Kidney tubule cell (primary cell): ENCODE measurements around the gene ACSS1.

ENCODE experiments used
- DNase-seq: peaks from one replicate; pipeline ENCODE4 v3.0.0-alpha.2; 2018; ENCODE audit warnings: low spot score

Gene ACSS1

DNA sequence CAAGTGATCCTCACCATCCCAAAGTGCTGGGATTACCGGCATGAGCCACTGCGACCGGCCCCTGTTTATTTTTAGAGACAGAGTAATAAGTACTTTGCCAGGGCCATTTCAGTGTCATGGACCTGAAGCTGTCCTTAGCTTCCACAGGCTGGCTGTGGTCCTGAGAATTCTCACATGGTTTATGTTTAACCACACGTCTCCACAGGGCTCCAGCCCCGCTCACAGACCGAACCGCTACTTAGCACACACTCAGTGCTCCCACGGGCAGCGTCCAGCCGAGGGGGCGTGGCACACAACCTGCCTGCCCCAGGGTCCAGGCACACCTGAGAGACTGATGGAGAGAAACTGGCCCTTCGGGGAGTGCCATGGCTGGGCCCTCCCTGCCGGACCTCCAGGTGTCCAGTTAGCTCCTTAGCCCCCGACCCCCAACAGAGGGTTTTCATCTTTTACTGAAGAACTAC lies 11.7 kb downstream of the ACSS1 start:
- DNase-seq: peak; percentile 41

DNA sequence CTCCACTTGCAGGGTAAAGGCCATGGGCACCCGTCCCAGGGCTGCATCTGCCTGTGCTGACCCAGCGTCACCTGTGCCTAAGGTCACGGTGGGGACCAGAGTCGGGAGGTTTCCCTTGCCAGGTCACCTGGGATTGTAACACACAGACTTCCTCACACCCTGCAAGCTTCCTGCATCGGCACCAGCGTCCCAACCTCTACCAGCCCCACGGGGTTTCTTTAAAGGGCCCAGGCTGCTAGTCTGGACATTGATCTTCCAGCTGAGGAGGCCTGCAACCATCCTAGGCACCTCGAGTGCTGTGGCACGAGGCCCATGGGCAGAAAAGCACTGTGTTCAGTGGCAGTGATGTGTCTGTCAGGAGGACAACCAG lies 12.6 kb downstream of the ACSS1 start:
- DNase-seq: no peak

DNA sequence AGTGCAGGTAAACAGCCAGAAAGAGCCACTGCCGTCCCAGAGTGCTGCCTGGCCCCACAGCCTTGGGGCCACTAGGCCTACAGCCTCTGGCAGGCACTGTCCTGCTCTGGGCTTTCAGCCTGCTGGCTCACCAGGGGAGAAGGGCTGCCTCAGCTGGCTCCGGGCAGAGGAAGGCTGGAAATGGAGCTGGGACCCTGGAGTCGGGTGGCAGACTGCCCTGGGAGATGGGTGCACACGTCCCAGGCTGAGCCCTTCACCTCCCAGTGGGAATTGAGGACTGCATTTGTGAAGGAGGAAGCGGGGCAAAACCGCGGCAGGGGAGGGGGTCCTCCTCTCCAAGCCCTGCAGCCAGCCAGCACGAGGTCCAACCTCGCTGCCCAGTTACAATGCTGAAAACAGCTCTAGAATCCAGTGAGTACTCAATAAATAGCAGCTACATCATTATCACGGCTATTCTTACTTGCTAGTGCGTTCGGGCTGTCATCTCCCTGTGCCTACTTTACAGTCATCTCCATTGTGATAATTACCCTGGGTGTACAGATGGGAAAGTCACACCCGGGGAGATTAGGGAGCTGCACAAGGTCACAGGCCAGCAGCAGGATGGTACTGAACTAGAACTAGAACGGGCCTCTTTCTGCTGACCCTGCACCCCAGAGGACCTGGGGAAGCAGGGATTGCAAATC lies 13.1 kb downstream of the ACSS1 start:
- DNase-seq: no peak

DNA sequence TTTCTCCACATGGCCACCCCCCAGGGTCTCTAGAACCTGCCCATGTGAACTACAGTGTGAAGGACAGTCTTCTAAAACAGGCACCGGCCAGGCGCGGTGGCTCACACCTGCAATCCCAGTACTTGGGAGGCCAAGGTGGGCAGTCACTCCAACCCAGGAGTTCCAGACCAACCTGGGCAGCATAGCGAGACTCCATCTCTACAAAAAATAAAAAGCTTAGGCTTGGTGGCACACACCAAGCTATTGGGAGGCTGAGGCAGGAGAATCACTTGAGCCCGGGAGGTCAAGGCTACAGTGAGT lies 13.7 kb downstream of the ACSS1 start:
- no peak for DNase-seq

DNA sequence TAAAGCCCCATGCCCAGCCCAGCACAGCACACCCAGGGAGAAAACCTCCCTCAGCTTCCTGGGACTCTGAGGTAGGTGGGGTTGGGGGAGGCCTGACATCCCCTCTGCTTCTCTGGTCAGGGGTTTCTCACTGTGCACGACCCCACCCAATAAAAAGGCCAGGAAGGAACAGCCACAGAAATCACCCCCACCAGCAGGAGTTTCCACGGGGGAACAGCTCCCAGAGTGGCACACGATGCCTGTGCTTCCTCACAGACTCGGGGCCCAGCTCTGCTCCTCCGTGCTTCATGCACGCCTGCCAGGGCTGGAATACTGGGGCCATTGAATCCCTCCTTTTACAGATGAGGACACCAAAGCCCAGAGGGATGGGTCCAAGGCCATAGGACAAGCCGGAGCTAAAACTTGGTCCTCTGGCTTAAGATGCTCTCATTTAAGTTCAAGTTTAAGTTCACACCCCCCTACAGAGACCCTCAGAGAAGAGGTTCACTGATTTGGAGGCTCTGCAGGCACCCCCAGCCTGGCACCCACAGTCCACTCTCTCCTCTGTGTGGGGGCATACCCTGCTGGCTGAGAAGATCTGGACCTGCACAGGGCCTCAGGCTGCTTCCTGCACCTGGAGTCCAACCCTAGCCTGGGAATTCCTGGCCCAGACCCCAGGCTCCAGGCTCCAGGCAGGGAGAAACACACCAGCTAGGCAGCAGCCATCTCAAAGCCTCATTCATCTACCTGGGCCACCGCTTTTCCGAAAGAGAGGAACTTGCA lies 14.3 kb downstream of the ACSS1 start:
- no peak for DNase-seq

DNA sequence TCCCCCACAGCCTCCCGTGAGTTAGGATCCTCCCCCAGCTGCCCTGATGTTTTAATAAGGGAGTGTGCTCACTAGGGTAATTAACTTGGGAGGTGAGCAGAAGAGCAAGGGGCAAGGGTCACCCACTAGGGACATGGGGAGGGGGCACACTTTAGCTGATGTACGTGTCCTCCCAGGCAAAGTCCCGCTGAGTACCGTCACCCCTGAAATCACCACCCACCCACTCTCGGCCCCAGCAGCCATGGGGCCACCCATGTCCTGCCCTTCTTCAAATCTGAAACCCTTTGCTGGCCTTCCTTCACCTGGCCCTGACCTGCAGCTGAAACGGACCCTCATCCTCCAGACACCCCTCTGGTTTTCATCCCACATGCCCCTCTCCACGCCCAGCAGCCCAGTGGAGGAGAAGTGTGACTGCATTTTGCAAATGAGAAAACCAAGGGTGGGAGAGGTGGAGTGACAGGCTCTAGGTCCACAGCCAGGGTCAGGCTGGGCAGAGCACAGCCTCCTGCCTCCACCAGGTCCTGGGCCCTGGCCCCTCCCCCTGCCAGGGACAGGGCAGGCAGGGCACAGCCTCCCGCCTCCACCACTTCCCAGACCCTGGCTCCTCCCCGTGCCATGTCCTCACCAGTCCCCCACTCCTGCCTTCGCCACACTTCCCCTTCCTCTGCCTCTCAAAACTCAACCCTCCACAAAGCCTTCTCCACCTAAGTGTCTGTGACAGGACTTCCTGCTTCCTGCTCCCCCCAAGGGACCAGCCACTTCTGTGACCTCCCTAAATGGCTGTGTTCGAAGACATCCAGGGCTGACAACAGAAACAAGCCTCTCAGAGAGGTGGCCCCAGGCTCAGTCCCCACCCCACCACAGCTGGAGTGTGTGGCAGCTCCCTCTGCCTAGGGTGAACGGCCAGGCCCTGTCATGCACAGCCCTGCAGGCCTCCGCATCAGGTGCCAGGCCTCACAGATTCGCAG lies 15.1 kb downstream of the ACSS1 start:
- no peak for DNase-seq

DNA sequence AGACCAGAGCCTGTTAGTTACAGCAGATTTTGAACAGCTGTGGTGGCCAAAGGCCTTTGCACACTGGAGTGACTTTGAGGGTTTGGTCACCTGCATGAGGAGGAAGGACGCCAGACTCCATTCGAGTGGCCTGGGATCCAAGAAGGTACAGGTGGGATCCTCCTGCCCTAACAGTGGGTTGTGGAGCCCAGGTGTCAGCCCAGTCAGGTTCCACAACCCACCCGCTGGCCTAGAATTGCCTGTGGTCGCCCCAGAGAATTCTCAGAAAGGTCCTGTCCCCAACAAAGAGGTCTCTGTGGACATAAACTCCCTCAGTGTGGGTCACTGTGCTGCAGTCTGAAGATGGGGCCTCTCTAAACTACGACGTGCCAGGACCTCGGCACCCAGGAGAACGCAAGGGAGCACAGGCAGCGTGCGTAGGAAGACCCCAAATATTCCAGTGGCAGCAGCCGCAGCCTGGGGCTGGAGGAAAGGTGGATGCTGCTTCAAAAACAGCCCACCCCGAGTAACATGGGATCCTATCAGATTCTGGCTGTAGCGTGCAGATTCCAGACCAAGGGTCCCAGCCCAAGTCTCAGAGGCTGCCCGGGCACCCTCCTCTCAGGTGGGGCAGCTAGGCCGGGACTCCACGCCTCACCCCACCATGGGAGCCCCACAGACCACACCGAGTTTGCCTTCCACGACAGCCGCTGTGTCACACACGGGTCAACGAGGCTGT lies 16.0 kb downstream of the ACSS1 start:
- no peak for DNase-seq

DNA sequence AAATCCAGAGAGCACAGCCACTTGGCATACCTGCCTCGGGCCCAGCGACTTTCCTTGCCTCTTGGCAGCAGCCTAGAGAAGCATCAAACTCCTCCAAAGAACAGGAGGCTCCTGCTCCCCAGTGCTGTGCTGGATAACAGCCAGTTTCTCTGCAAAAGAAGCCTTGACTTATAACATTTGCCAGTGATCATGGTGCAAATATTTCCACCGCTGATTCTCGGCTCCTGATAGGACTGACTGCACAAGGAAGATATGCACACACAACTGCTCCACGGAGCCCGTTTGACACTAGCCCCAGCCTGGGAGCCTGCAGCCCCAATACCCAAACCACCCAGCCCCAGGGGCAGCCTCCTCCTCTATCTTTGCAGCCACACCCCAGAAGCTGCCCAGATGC lies 17.5 kb downstream of the ACSS1 start:
- peak; percentile 51 for DNase-seq

DNA sequence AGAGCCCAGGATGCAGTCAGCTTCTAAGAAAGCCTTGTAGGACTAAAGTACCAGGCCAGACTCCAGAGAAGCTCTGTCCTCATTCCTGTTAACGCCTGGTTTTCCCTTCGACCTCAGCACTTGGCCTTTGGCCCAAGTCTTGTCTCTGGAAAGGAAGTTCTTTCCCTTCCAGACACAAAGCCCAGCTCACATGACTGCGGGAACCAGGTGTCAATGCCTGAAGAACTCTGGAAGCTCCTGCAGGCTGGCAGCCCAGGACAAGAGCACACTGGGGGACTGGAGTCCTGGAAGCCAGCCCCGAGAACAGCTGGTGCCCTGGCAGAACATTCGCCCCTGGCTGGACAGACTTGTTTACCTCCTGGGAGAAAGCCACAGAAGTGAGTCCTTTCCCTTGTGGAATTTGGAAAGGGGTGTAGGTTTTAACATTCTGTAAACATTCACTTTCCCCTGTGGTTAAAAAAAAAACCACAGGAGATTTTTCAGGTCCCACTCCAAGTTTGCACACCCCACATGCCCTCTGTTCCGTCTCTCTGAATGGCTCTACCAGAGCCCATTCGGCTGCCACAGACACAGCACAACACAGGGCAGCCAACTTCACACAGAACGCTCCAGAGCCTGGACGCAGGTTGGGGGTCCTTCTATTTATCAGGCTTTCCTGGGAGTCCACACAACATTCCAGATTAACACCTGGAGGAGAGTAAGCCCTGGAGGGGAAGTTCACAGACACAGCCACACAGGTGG lies 18.1 kb downstream of the ACSS1 start:
- peak; percentile 56 for DNase-seq

DNA sequence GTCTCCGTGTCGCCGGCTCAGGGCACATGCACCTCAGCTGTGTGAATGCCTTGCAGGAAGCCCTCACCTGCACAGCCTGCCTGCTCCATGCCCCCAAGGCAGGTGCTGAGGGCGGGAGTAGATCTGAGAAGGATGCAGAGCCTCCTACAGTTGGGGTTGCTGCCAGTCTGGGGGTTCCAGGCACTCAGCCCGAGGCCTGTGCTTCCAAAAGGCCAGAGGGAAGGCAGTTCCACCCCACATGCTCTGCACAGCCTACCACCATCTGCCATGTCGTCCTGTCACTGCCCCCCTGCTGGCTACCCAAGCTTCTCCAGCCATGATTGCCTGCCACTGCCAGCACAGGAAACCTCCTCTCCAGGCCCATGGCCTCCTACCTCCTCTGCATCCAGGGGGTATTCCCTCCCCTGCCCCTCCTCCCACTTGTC lies 19.3 kb downstream of the ACSS1 start:
- DNase-seq: no peak

DNA sequence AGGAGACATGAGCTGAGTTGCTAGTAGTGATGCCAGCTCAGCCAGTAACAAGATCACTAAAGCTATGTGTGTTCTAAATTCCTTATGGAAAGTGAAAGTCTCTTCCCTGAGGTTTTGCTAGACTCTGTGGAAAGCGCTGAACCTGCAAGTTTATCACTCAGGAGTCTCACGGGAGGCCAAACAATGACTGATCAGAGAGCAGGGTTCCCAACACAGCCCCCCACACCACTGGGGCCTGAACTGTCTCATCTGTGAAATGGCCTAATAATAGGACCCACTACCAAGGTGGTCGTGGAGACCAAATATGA lies 19.9 kb downstream of the ACSS1 start:
- DNase-seq: peak; percentile 67

DNA sequence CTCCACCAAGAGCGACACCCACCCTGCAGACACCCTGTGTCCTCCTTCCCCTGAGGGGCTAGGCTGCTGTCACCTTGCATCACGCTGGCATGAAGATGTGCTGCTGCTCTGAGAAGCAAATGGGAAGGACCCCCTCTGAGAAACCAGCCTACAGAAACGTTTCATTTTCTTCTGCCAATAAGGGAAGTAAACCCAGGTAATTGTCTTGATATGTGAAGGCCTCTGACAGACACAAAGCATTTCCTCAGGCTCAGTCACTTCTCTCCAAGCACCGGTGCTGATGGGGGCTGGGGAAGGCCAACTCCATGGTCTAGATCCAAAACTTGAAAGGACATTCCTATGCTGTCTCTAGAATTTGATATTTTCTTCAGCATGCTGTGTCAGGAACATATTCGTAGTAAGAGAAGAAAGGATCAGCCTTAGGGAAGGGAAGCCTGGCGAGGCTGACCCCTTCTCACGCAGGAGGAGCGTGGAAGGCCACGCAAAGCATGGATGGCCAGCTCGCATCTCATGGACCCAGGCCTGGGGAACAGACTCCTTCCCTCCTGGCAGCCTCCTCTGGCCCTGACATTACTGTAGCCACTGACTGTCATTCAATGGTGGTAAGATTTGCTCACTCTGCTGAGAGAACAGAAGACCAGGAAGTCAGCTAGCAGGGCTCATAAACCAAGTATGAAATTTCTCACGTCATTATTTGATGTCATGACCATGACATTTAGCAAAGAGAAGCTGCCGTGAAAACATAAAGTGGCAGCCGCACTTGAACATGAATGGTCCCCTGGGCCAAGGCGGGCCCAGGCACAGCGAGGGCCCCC lies 20.4 kb downstream of the ACSS1 start:
- DNase-seq: no peak

DNA sequence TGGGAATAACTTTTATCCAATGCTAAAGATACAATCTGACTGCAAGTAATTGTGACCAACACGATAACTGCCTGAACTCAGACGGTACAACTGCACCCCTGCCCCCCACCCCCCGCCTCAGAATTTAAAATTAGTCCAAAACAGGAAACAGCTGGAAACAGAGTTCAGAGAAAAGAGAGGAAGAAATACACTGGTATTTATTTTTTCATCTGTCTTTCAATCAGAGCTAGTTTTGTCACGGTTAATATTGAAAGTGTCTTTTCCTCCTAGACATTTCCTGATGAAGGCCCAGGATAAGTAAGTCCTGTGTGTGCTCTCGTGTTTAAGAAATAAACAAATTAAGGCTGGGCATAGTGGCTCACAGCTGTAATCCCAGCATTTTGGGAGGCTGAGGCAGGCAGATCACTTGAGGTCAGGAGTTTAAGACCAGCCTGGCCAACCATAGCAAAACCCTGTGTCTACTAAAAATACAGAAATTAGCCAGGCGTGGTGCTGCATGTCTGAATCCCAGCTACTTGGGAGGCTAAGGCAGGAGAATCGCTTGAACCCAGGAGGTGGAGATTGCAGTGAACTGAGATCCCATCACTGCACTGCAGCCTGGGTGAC lies 21.5 kb downstream of the ACSS1 start:
- DNase-seq: peak; percentile 20

DNA sequence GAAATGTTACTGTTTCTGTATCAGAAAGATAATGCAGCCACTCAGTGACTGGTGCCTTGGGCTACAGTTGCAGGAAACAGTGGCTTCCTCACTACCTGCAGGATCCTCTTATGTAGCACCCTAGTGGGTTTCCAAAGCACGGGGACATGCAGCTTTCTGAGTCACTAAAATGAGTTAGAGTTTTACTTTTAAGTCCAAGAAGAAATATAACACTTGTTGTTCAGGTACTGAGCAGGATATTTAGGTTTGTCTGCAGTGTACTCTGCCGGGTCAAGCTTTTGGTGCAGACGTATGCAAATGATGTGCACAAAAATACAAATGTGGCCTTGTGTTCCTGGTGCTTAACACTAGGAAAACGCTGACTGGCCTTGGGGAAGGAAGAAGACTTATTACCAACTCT lies 22.0 kb downstream of the ACSS1 start:
- no peak for DNase-seq

DNA sequence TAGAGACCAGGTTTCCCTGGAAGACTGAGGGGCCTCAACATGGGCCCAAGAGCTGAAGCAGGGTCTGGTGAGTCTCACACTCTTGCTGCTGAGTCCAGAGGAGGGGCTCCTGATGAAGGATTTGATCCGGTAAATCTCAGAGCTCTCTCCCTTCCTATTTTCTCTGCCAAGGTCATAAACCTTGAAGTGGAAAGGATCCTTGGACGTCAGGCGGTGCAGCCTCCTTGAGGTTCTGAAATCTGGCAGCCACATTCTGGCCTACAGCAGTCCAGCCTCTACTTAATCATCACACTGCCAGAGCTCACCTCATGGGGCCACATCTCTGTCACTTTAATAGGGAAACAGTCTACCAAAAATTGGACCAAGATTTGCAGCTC lies 24.0 kb downstream of the ACSS1 start:
- DNase-seq: no peak

DNA sequence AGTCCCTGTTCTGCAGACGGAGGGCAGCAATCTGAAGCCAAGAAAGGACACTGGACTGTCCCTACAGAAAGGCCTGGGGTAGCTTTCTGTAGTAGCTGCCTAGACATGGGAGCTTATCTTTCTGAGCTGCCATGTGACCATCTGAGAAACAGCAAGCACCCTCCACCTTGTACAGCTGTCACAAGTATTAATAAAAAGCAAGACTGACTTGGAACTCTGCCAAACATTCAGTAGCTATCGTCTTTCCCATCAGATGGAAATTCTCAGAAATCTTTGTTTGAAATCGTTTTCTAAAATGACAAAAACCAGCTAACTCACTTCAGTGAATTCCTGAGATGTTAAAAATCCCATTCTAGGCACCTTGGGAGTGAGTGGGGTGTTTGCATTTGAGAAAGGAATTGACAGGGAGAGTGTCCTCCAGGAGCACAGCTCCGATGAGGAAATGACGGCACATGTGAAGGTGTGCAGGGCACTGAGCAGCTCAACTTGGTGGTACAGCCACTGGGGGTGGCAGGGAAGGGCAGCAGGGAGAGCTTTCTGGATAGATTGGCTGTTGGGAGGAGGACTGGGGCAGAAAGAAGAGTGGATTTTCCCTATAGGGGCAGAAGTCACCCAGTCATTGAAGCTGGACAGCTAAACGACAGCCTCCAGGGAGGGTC lies 24.5 kb downstream of the ACSS1 start:
- no peak for DNase-seq

DNA sequence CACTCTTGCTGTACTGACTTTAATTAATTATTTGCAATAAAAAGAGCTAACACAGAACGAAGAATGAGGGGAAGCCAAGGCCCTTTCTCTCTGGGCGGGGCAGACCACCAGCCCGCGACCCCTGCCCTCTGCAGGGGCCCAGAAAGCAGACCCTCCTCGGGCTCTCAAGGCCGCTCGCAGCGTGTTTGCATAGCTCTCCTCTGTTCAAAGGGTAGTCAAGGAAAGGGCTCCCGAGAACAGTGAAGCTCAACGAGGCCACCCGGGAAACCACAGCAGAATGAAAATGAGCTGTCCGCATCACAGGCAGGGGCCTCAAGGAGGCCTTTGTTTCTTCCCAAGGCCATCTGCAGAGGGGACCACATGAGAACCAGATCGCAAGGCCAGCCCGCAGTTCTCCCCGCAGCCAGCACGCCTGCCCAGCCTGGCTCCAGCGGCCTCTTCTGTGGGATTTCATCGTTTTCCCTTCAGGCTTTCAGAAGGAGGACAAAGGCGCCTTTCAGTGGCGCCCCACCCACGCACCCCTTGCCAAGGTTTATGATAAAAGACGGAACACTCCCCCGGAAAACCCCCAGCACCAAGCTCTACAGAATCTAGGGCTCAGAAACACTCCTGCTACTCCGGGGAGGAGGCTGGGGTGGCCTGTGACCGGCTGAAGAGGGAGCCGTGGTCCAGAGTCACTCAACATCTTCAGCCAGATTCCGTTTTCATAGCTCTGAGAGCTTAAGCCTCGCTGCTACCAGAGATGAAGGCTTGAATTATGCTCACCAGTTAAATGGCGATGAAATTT lies 25.3 kb downstream of the ACSS1 start:
- DNase-seq: no peak

DNA sequence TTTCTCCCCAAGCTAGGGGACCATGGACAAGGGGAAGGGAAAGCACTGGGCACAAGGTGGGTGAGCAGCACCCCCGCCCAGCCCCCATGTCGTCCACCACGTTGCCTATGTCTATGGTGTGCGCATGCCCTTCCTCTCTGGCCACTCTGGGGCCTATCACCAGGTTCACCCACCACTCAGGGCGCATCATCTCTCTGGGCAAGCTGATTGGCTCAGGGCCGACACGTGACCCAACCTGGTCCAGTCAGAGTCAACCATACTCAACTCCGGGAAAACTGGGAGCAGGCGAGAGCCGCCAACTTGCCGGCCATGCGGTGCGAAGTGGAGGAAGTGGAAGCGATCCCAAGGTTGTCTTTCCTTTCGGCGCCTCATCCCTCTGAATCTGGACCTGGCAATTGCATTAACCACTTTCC lies 25.9 kb downstream of the ACSS1 start:
- DNase-seq: no peak

DNA sequence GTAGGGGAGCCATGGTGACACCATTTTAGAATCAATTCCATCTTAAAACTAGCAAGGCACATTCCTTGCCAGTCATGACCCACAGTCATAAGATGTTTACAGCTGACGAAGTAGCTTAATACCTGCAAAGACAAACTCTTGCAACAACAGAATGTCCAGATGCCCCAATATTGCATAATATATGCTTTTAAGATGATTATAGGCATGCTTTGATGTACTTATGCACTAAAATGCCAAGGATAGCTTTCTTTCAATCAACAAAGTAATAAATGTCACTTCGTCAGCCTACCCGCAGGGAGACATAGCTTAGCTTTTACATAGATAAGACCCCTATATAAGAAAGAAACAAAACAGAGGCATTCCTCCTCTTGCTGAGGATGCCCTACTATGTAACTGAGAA lies 26.7 kb downstream of the ACSS1 start:
- no peak for DNase-seq
